ENCODE results near the gene ZFYVE9. TPM values are rescaled to one million over a fixed set of nuclear protein-coding genes. Genes with fewer than 3 reads are reported as not detected.

The ZFYVE9 gene
- total RNA-seq, 1 experiment from 2014 or later: 18.0 TPM

- DNase-seq (ENCODE audit: low read depth, low spot score) (no peak), ATAC-seq (no peak)
- CTCF ChIA-PET: no interaction called here
- Histone ChIP-seq H3K9me3 (ENCODE audit: control insufficient read depth, insufficient read depth, low read depth, low read length) (no peaks in the 10 kb centered on the region), H3K36me3 (ENCODE audit: control insufficient read depth, insufficient read depth, low read length) (no peaks in the 10 kb centered on the region), H3K27me3 (ENCODE audit: control insufficient read depth, insufficient read depth, low read length) (no peaks in the 10 kb centered on the region), H3K4me3 (ENCODE audit: low read depth in 2 of 2, low read length in 2 of 2) (no peak overlapping the region), H3K27ac (ENCODE audit: low read length) (no peak overlapping the region), H3K4me1 (ENCODE audit: control insufficient read depth, insufficient read depth, low read length) (peaks cover 13% of the 10 kb centered on the region)
- BruUV-seq (replicated peaks): no TSS peak
- intact Hi-C loops (cut with micrococcal nuclease; ENCODE audit: unreplicated experiment): no loop called here
- POLR2A ChIA-PET: no interaction called here
- in situ Hi-C loops (cut with HindIII; ENCODE audit: low pct_unique_long_range_greater_than_20kb, low sequenced_read_pairs): no loop called here
- TF ChIP-seq POLR2AphosphoS5 (IDR thresholded peaks at IDR 0.05; ENCODE audit: low read depth, low read length): no peak
- TF ChIP-seq REST (IDR thresholded peaks at IDR 0.05; ENCODE audit: insufficient read depth in 1 of 2, low read depth in 2 of 2, low read length in 1 of 2): no peak
- TF ChIP-seq SIN3A (IDR thresholded peaks at IDR 0.05; ENCODE audit: borderline replicate concordance, insufficient read depth, low read depth, low read length): no peak
- TF ChIP-seq, protein P1, sequence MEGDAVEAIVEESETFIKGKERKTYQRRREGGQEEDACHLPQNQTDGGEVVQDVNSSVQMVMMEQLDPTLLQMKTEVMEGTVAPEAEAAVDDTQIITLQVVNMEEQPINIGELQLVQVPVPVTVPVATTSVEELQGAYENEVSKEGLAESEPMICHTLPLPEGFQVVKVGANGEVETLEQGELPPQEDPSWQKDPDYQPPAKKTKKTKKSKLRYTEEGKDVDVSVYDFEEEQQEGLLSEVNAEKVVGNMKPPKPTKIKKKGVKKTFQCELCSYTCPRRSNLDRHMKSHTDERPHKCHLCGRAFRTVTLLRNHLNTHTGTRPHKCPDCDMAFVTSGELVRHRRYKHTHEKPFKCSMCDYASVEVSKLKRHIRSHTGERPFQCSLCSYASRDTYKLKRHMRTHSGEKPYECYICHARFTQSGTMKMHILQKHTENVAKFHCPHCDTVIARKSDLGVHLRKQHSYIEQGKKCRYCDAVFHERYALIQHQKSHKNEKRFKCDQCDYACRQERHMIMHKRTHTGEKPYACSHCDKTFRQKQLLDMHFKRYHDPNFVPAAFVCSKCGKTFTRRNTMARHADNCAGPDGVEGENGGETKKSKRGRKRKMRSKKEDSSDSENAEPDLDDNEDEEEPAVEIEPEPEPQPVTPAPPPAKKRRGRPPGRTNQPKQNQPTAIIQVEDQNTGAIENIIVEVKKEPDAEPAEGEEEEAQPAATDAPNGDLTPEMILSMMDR (IDR thresholded peaks at IDR 0.05): no peak
- TF ChIP-seq TCF7L2 (IDR thresholded peaks at IDR 0.05; ENCODE audit: low read depth, low read length): no peak
Observed at GRCh38 chr1:52189898-52190480, 48.1 kb downstream of the ZFYVE9 start.

DNA sequence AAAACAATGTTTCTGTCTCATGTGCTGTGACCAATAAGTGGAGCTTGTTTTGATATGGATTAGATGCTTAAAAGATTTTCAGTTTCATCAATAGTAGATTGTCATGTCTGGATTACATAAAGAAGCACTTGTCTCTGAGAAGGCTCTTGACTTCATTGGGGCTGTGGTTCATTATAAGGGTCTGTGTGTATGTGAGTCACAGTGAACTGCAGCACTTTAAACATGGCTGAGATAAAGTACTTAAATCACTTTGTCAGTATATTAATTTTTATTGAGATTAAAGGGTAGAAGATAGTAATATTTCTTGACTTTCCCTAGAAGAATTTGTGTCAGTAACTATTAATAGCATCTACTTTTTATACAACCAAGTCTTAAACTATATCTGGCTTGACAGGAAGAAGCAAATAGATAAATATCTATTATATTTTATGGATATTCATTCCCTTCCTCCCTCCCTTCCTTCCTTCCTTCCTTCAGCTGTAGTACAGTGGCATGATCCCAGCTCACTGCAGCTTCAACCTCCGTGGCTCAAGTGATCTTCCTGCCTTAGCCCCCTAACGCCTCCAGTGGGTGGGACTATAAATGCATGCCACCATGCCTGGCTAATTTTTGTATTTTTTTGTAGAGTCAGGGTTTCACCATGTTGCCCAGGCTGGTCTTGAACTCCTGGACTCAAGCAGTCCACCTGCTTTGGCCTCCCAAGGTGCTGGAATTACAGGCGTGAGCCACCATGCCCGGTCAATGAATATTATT is 48.8 kb downstream of the ZFYVE9 start:
- peaks cover 13% of the 10 kb centered on the region for H3K4me1 ChIP-seq (ENCODE audit: control insufficient read depth, insufficient read depth, low read length)
- DNase-seq (ENCODE audit: low read depth, low spot score) (no peak), ATAC-seq (no peak)
- in situ Hi-C loops (cut with HindIII; ENCODE audit: low pct_unique_long_range_greater_than_20kb, low sequenced_read_pairs): no loop called here
- no peaks in the 10 kb centered on the region for H3K36me3 ChIP-seq (ENCODE audit: control insufficient read depth, insufficient read depth, low read length)
- no peak overlapping the region for H3K27ac ChIP-seq (ENCODE audit: low read length)
- H3K9me3 ChIP-seq (ENCODE audit: control insufficient read depth, insufficient read depth, low read depth, low read length): no peaks in the 10 kb centered on the region
- H3K27me3 ChIP-seq (ENCODE audit: control insufficient read depth, insufficient read depth, low read length): no peaks in the 10 kb centered on the region
- intact Hi-C loops (cut with micrococcal nuclease; ENCODE audit: unreplicated experiment): no loop called here
- POLR2A ChIA-PET: interaction anchor here (0.7 kb wide), 1 partner anchor 8 kb away, joined by 3 read pairs; no protein-coding TSS in a partner anchor
- no peak for TF ChIP-seq REST (IDR thresholded peaks at IDR 0.05; ENCODE audit: insufficient read depth in 1 of 2, low read depth in 2 of 2, low read length in 1 of 2)
- H3K4me3 ChIP-seq (ENCODE audit: low read depth in 2 of 2, low read length in 2 of 2): no peak overlapping the region
- CTCF ChIA-PET: interaction anchor here (0.5 kb wide), 1 partner anchor 682 kb away, joined by 5 read pairs; no protein-coding TSS in a partner anchor
- no TSS peak for BruUV-seq (replicated peaks)
